Activated CD4-positive, alpha-beta T cell treated with anti-CD3 and anti-CD28 coated beads, Interleukin-2, amount 50 U/mL, for 24 hours (primary cell): ENCODE results near the gene INSYN1.
"Not testable (repeated sequence)": the region's sequence is repeated elsewhere in the genome, so short reads cannot be mapped to it uniquely, and the experiment has no call there.

Experiments used
- DNase-seq, 2 donors: peaks; one replicate each; pipeline ENCODE4 v3.0.0-alpha.2; 2020; ENCODE audit warnings: low read depth in 1 of 2, low spot score in 1 of 2

INSYN1 gene

GRCh38 chr15:73750438-73750837, 2.7 kb downstream of the INSYN1 start:
- no peak for DNase-seq

- no peak for DNase-seq
Measured at GRCh38 chr15:73749971-73750370, 3.2 kb downstream of the INSYN1 start.

GRCh38 chr15:73749533-73749932, 3.6 kb downstream of the INSYN1 start:
- DNase-seq: no peak

GRCh38 chr15:73748730-73749129, 4.4 kb downstream of the INSYN1 start:
- no peak for DNase-seq

GRCh38 chr15:73747847-73748590, 5.1 kb downstream of the INSYN1 start:
- no peak for DNase-seq

- DNase-seq: no peak
Measured at GRCh38 chr15:73746883-73747282, 6.3 kb downstream of the INSYN1 start.

GRCh38 chr15:73746261-73746660, 6.9 kb downstream of the INSYN1 start:
- no peak for DNase-seq

- DNase-seq: no peak
Measured at GRCh38 chr15:73745073-73745472, 8.1 kb downstream of the INSYN1 start.

- DNase-seq: no peak
Measured at GRCh38 chr15:73744293-73744692, 8.9 kb downstream of the INSYN1 start.

GRCh38 chr15:73741321-73741836, 11.8 kb downstream of the INSYN1 start:
- no peak for DNase-seq

- no peak for DNase-seq
Measured at GRCh38 chr15:73740152-73741048, 12.8 kb downstream of the INSYN1 start.

GRCh38 chr15:73737535-73737934, 15.6 kb downstream of the INSYN1 start:
- DNase-seq: no peak

- DNase-seq: no peak
Measured at GRCh38 chr15:73732930-73733329, 20.2 kb downstream of the INSYN1 start.

- not testable (repeated sequence) for DNase-seq
Measured at GRCh38 chr15:73732051-73732450, 21.1 kb downstream of the INSYN1 start.

- no peak for DNase-seq
Measured at GRCh38 chr15:73727330-73727976, 25.7 kb downstream of the INSYN1 start.

- no peak for DNase-seq
Measured at GRCh38 chr15:73724212-73724611, 28.9 kb downstream of the INSYN1 start.

GRCh38 chr15:73723191-73723590, 30.0 kb downstream of the INSYN1 start:
- DNase-seq: no peak

- DNase-seq: no peak
Measured at GRCh38 chr15:73722425-73722824, 30.7 kb downstream of the INSYN1 start.

- no peak for DNase-seq
Measured at GRCh38 chr15:73718694-73719093, 34.5 kb downstream of the INSYN1 start.

- DNase-seq: no peak
Measured at GRCh38 chr15:73717802-73718201, 35.3 kb downstream of the INSYN1 start.

GRCh38 chr15:73717206-73717605, 35.9 kb downstream of the INSYN1 start:
- no peak for DNase-seq

GRCh38 chr15:73716417-73716816, 36.7 kb downstream of the INSYN1 start:
- no peak for DNase-seq
